ENCODE measurements around the gene CDKAL1.
"Not testable (repeated sequence)": the region's sequence is repeated elsewhere in the genome, so short reads cannot be mapped to it uniquely, and the experiment has no call there.

CDKAL1 gene

GRCh38 chr6:20599302-20600051 is 65.2 kb downstream of the CDKAL1 start:
- DNase-seq = no peak

- no peak for DNase-seq
Observed at GRCh38 chr6:20600831-20601230, 66.6 kb downstream of the CDKAL1 start.

- no peak for DNase-seq
Observed at GRCh38 chr6:20604159-20604558, 69.9 kb downstream of the CDKAL1 start.

GRCh38 chr6:20605061-20605460 is 70.8 kb downstream of the CDKAL1 start:
- DNase-seq = no peak

GRCh38 chr6:20605581-20605980 is 71.3 kb downstream of the CDKAL1 start:
- DNase-seq = no peak

GRCh38 chr6:20606831-20607230 is 72.6 kb downstream of the CDKAL1 start:
- no peak for DNase-seq

GRCh38 chr6:20608356-20608755 is 74.1 kb downstream of the CDKAL1 start:
- DNase-seq = no peak

GRCh38 chr6:20608905-20609304 is 74.6 kb downstream of the CDKAL1 start:
- no peak for DNase-seq

GRCh38 chr6:20609924-20610323 is 75.7 kb downstream of the CDKAL1 start:
- not testable (repeated sequence) for DNase-seq

- no peak for DNase-seq
Observed at GRCh38 chr6:20610636-20611370, 76.5 kb downstream of the CDKAL1 start.

- DNase-seq = not testable (repeated sequence)
Observed at GRCh38 chr6:20617537-20617936, 83.3 kb downstream of the CDKAL1 start.

- DNase-seq = no peak
Observed at GRCh38 chr6:20620043-20620442, 85.8 kb downstream of the CDKAL1 start.

- DNase-seq = no peak
Observed at GRCh38 chr6:20623761-20624160, 89.5 kb downstream of the CDKAL1 start.

- no peak for DNase-seq
Observed at GRCh38 chr6:20626165-20626564, 91.9 kb downstream of the CDKAL1 start.

GRCh38 chr6:20629509-20629908 is 95.3 kb downstream of the CDKAL1 start:
- DNase-seq = no peak

- DNase-seq = peak; percentile 33
Observed at GRCh38 chr6:20630136-20630535, 95.9 kb downstream of the CDKAL1 start.

GRCh38 chr6:20630617-20631548 is 96.6 kb downstream of the CDKAL1 start:
- DNase-seq = peak; percentile 90

- no peak for DNase-seq
Observed at GRCh38 chr6:20631549-20631924, 97.3 kb downstream of the CDKAL1 start.

- peak; percentile 38 for DNase-seq
Observed at GRCh38 chr6:20632696-20633095, 98.4 kb downstream of the CDKAL1 start.

- no peak for DNase-seq
Observed at GRCh38 chr6:20633566-20634340, 99.5 kb downstream of the CDKAL1 start.

GRCh38 chr6:20639161-20639560 is 104.9 kb downstream of the CDKAL1 start:
- no peak for DNase-seq

- no peak for DNase-seq
Observed at GRCh38 chr6:20640181-20640580, 105.9 kb downstream of the CDKAL1 start.

- DNase-seq = no peak
Observed at GRCh38 chr6:20642441-20642840, 108.2 kb downstream of the CDKAL1 start.
